Fibroblast of peridontal ligament (primary cell): ENCODE measurements around the gene ATP8B2.
A peak's percentile ranks its signal among the peaks of the same experiment; 100 is the strongest.

Experiments
- DNase-seq: peaks from one replicate; pipeline ENCODE4 v3.0.0-alpha.2; 2010; ENCODE audit errors: extremely low read depth

ATP8B2 gene

DNA sequence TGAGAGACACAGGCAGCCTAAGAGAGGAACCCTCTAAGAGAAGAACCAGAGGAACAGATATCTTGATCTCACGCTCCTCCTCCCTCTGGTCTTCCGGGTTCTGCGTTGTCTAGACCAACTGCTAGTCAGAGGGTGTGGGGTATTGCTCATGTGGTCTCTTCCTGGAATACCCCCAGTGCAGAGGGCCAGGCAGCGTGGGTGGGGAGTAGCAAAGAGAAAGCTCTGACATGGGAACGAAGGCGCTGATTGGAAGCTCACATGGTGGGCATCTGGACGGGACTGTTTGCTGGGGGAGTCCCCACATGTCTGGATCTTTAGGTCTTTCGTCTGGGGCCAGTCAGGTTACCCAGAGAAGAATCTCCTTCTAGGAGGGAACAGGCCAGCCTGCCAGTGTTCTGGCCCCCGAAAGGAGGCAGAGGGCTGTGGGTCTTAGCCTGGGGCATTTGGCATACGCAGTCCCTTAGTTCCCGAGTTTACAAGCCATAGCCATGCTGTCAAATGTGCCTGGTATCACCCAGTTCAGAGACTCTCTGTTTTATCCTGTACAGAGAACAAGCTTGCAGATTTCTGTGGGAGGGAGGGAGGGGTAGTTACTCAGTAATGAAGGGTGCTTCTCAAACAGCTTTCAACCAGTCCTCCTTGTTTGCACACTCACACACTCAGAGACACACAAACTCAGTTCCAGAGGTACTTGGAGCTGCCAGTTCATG lies 61.5 kb downstream of the ATP8B2 start:
- no peak for DNase-seq

DNA sequence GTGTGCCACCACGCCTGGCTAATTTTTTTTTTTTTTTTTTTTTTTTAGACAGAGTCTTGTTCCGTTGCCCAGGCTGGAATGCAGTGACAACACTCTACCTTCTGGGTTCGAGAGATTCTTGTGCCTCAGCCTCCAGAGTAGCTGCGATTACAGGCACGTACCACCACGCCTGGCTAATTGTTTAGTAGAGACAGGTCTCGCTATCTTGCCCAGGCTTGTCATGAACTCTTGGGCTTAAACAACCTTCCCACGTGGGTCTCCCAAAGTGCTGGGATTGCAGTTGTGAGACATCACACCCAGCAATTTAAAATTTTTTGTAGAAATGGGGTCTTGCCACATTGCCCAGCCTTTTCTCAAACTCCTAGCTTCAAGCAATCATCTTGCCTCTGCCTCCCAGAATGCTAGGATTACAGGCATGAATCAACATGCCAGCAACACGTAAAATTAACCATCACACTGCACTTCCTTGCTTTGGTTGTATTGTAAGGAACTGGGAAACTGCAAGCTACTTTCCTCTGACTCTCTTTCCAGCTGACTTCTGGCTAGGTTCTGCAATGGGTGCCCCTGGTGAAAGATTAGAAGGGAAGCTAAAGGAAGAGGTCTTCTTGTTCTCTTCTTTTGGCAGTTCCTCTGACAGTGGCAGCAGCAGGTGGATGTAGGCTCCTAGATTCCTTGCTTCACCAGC lies 65.9 kb downstream of the ATP8B2 start:
- peak; percentile 15 for DNase-seq

DNA sequence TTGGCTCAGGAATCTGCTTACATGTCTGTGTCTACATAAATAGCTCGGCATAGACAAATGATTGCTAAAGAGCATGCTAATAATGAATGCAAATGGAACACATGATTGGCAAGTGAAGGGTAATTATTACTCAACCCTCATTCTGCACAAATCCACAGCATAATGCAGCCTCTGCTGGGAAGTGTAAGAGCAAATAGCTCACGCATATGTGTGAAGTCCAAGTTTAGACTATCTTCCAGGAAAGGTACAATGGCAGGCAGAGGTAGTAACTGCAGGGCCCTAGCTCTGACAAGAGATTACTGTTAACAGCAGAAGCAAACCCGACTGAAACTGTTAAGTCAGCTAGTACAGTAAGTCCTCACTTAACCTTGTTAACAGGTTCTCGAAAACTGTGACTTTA lies 72.8 kb downstream of the ATP8B2 start:
- DNase-seq = no peak

DNA sequence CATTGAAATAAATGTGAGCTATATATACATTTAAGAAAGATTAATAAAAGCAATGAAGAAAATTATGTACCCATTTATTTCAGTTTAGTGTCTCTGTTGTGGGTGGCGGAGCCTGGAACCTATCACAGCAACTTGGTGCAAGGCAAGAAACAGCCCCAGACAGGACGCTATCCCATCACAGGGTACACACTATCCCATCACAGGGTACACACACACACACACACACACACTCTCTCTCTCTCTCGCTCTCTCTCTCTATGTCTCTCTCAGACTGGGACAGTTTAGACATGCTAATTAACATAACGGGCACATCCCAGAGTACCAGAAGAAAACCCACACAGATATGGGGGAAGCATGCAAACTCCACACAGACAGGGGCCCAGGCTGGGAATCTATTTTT lies 73.4 kb downstream of the ATP8B2 start:
- DNase-seq = no peak

DNA sequence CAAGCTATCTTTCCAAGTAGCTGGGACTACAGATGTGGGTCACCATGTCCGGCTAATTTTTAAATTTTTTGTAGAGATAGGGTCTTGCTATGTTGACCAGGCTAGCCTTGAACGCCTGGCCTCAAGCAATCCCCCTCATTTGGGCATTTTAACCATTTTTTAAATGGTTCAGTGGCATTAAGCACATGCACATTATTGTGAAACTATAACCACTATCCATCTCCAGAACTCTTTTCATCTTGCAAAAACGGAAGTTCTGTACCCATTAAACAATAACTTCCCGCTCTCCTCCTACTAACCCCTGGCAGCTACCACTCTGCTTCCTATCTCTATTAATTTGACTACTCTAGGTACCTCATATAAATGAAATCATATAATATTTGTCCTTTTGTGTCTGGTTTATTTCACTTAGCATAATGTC lies 75.1 kb downstream of the ATP8B2 start:
- no peak for DNase-seq
